Lung microvascular endothelial cell (primary cell): ENCODE measurements around the gene CTPS1. TPM values are rescaled to one million over a fixed set of nuclear protein-coding genes. Genes with fewer than 3 reads are reported as not detected.
A peak's percentile ranks its signal among the peaks of the same experiment; 100 is the strongest.

Experiments used
- DNase-seq, 2 donors: peaks; one replicate each; pipeline versions ENCODE4 v3.0.0 to v3.0.0-alpha.2; 2010; ENCODE audit warnings: low read depth in 2 of 2
- total RNA-seq: library from RNA; depleted of rRNA; stranded (reverse); fragments of >200 nt; gene quantifications from 2 replicates; pipeline ENCODE4 v1.2.1, GENCODE V29; 2014

The CTPS1 gene
- total RNA-seq, 1 donor from 2014 or later, result 16.5 TPM

DNA sequence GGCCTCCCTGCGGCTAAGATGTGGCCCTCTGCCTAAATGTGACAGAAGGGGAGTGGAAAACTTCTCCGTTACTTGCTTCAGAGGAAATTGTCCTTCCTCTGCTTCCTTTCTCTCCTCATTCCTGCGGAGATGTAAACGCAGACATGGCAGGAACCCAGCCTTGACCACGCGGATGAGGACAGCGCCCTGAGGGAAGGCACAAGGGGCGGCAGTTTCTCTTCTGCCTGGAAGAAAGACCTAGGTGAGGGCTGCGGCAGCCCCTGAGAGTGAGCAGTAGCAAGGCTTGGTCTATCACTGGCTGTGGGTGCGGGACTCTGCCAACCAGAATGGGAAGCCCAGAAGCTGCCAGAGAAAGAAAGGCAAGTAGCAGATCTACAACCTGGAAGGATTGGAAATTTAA lies 14.0 kb upstream of the CTPS1 start:
- peak in 1 of 2 donors; percentile 21 for DNase-seq

DNA sequence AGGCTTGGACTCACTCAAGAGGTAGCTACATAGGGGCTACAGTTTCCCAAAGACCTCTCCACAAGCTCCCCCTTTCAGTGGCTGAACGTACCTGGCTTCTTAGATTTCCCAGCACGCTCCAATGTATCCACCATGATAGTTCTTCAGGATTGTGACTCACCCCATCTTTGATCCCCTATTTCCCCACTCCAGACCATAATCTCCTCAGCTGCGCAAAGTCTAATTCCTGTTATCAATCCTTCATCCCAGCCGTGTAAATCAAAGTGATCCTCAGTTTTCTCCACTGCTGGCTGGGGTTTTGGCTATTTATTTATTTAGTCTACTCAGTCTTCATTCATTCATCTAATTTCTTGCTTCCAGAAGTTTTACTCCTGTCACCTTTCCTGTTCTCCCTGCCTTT lies 13.1 kb upstream of the CTPS1 start:
- no peak for DNase-seq

DNA sequence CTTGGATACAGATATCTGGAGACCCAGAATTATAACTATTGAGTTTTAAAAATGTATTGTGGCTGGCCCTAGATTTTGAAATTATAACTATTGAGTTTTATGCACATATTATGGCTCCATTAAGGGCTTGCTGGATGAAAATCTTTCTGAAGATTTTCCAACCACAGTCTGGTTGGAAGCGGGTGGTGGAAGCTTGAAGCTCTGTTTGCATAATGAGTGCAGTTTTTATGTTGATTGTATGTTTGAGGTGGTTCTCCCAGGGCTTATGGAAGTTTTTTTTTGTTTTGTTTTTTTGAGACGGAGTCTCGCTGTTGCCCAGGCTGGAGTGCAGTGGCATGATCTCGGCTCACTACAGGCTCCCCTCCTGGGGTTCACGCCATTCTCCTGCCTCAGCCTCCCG lies 10.1 kb upstream of the CTPS1 start:
- DNase-seq, result no peak

DNA sequence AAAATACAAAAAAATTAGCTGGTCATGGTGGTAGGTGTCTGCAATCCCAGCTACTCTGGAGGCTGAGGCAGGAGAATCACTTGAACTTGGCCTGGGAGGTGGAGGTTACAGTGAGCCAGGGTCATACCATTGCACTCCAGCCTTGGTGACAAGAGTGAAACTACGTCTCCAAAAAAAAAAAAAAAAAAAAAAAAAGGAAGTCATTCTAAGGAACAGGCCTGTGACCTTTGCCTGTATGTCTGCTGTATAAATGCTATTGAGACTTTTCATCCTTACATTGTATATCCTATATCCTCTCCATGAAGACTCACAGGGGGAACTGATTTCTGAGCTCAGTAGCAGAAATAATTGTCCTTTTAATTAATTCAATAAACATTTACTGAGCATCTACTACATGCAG lies 7.5 kb upstream of the CTPS1 start:
- DNase-seq, result no peak

DNA sequence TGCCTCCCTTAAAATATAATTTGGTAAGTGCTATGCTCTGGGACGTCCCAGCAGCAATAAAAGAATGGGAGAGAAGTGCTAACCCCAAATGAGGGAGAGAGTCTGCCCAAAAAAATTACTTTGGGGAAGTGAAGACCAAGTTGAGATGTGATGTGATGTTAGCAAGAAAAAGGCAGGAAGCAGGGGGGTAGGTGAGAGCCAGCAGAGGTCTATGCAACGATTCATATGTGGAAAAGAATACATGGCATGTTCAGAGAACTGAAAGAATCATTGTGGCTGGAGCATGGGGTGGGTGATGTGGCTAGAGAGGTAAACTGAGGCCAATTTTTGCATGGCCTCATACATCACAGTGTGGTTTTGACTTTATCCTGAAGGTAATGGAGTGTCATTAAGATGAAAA lies 5.6 kb upstream of the CTPS1 start:
- no peak for DNase-seq

DNA sequence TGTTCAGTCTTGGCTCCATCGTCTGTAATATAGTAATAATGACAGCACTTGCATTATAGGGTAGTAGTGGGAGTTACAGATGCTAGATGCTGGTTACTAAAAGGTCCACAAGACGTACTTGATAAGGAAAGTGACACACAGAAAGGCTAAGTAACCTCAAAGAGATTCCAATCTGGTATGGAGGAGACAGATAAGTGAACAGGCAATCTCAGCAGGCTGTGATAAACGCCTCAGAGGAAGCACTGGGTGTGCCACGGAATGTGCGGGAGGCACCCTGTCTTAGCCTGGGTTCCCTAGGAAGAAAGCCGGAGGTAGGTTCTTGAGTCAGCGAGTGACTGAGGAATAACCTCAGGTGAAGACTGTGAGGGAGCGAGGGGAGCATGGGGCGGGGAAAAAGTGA lies 4.6 kb upstream of the CTPS1 start:
- no peak for DNase-seq

DNA sequence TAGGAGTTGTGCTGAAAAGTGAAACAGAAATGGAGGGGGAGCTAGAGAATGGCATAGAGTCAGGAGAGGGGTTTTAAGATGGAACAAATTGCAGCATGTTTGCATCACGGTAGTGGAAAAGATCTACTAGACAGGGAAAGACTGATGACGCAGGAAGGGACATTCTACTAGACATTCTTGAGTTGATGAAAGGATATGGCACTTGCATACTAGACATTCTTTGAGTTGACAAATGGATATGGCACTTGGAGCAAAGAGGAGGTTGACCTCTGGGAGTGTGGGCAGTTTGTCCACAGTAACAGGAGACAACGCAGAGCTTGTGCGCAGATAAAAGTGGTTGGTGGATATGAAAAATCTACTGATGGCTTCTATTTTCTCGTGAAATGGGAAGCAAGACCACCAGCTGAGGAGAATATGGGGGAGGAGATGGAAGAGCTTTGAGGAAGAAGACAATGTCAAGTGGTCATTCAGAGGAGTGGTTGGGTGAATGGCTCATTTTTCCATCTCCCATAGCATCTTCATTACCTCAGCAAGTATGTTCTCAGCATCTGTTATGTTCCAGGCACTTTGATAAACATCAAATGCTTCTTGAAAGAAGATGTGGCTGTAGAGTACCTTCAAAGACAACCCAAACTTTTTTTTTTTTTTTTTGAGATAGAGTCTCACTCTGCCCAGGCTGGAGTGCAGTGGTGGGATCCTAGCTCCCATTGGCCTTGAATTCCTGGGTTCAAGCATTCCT lies 2.4 kb upstream of the CTPS1 start:
- peak in 1 of 2 donors; percentile 65 for DNase-seq

GRCh38 chr1:40977716-40978115 lies 1.8 kb upstream of the CTPS1 start:
- DNase-seq, result no peak

- no peak for DNase-seq
These were observed 633 bp upstream of the CTPS1 start for GRCh38 chr1:40978886-40979240.

GRCh38 chr1:40980068-40980452 lies 564 bp downstream of the CTPS1 start:
- no peak for DNase-seq

GRCh38 chr1:40980453-40981121 lies 1.1 kb downstream of the CTPS1 start:
- DNase-seq, result peak; percentile 38 to 48

- no peak for DNase-seq
These were observed 2.4 kb downstream of the CTPS1 start for GRCh38 chr1:40981691-40982448.

- DNase-seq, result no peak
These were observed 3.2 kb downstream of the CTPS1 start for GRCh38 chr1:40982721-40983120.

DNA sequence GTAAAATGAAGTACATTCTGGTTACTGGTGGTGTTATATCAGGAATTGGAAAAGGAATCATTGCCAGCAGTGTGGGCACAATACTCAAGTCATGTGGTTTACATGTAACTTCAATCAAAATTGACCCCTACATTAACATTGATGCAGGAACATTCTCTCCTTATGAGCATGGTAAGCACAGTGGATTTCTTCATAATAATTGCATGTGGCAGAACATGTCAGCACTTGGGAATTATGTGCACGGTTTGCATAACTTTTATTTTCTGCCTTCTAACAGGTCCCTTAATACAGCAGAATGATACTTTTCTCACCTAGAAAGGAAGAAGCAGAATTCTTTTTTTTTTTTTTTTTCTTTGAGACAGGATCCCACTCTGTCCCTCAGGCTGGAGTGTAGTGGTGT lies 3.8 kb downstream of the CTPS1 start:
- no peak for DNase-seq

DNA sequence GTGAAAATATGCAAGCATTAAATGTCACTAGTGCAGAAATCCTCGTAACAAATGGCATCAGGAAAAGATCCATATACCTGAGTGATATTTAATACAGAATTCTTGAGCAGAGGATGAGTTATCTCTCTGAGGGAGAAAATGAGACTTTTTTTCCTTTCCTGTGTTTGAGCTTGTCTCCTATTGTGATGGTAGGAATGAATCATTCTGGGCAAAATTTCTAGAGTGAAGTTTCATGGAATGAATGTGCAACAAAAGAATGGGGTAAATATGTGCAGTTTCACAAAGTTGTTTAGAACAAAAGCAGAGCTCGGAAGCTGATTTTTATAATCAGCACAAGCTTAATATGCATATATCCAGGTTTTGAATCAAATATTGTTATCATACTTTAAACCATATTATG lies 4.6 kb downstream of the CTPS1 start:
- DNase-seq, result peak; percentile 39 to 82

GRCh38 chr1:40984531-40984930 lies 5.0 kb downstream of the CTPS1 start:
- no peak for DNase-seq

DNA sequence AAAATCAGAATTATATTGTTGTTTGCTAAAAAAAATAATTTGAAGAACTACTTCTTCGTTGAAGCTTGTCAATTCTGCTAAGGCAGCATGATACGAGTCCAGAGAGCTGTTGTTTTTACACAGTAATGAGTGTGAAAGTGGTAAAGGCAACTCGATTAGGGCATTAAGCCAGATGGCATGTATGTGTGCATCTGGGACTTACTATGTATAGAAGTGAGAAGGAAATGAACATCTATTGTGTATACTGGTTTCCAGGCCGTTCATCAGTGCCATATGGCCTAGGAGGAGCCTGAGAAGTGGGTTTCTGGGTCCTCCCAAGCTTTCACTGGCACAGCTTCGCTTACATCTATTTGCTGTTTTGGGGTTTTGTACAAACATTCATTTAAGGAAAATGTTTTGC lies 5.7 kb downstream of the CTPS1 start:
- peak in 1 of 2 donors; percentile 20 for DNase-seq

- no peak for DNase-seq
These were observed 6.4 kb downstream of the CTPS1 start for GRCh38 chr1:40985875-40986274.

GRCh38 chr1:40986328-40986783 lies 6.9 kb downstream of the CTPS1 start:
- no peak for DNase-seq

GRCh38 chr1:40986956-40987355 lies 7.5 kb downstream of the CTPS1 start:
- no peak for DNase-seq

- no peak for DNase-seq
These were observed 8.2 kb downstream of the CTPS1 start for GRCh38 chr1:40987439-40988276.

DNA sequence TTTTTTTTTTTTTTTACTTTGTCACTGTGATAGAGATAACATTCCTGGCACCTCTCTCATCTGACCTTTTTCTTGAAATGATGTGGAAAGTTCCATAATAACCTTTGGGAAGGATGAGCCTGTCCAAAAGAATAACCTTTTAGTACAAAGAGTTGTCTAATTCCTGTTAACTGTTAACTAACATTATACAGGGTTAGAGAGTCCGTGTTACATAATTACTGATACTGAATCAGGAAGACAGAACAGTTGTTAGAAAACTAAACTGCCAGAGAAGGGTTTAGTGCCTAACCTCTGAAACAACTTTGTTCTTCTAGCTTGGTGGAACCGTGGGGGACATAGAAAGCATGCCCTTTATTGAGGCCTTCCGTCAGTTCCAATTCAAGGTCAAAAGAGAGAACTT lies 8.8 kb downstream of the CTPS1 start:
- DNase-seq, result no peak
